Natural killer cell (primary cell): ENCODE data around the gene ILKAP. TPM values are rescaled to one million over a fixed set of nuclear protein-coding genes. Genes with fewer than 3 reads are reported as not detected.

Source experiments
- ATAC-seq, 3 donors: fragments of 150-1000 bp in 2 of 3; fragments of 200-7000 bp in 1 of 3; cut with Tn5 transposase; 1 replicate in 1 of 3; 2 replicates in 2 of 3; pipeline ENCODE4 v1.10.0; 2021; ENCODE audit warnings: mild to moderate bottlenecking in 2 of 3, moderate library complexity in 2 of 3
- DNase-seq, 2 donors: peaks; one replicate each; pipeline versions ENCODE4 v3.0.0 to v3.0.0-alpha.2; 2013 to 2021; ENCODE audit warnings: mixed read lengths in 1 of 2
- H3K27ac ChIP-seq: one replicate; pipeline ENCODE4 v1.5.1; 2013; ENCODE audit warnings: mild to moderate bottlenecking, low read length
- H3K27me3 ChIP-seq: one replicate; pipeline ENCODE4 v1.6.1; 2013; ENCODE audit warnings: low read length; ENCODE audit not compliant: control insufficient read depth, insufficient read depth
- H3K36me3 ChIP-seq: one replicate; pipeline ENCODE4 v1.6.1; 2013; ENCODE audit warnings: low read length; ENCODE audit not compliant: control insufficient read depth, insufficient read depth
- H3K4me1 ChIP-seq: one replicate; pipeline ENCODE4 v1.6.1; 2013; ENCODE audit warnings: low read length; ENCODE audit not compliant: control insufficient read depth, insufficient read depth
- H3K4me3 ChIP-seq: one replicate; pipeline ENCODE4 v1.5.1; 2013; ENCODE audit warnings: low read length
- H3K9me3 ChIP-seq: one replicate; pipeline ENCODE4 v1.6.1; 2013; ENCODE audit warnings: low read length; ENCODE audit not compliant: control insufficient read depth, insufficient read depth
- H3K27ac Mint-ChIP-seq, 2 donors: one replicate each; pipeline ENCODE4 v1.8.0; 2022; ENCODE audit warnings: mild to moderate bottlenecking in 2 of 2, mixed read lengths in 2 of 2, moderate library complexity in 1 of 2
- H3K27me3 Mint-ChIP-seq, 2 donors: one replicate each; pipeline ENCODE4 v1.8.0; 2022; ENCODE audit warnings: low read depth in 2 of 2, mixed read lengths in 2 of 2
- H3K36me3 Mint-ChIP-seq: one replicate; pipeline ENCODE4 v1.8.0; 2022; ENCODE audit warnings: mixed read lengths
- H3K4me1 Mint-ChIP-seq, 2 donors: one replicate each; pipeline ENCODE4 v1.8.0; 2022; ENCODE audit warnings: mixed read lengths in 2 of 2
- H3K4me3 Mint-ChIP-seq: one replicate; pipeline ENCODE4 v1.8.0; 2022; ENCODE audit warnings: mild to moderate bottlenecking, moderate library complexity, mixed read lengths
- H3K9me3 Mint-ChIP-seq, 2 donors: one replicate each; pipeline ENCODE4 v1.8.0; 2022; ENCODE audit warnings: mixed read lengths in 2 of 2
- WGBS: methylation state at CpG from one replicate; pipeline ENCODE4 v1.1.7; 2013; ENCODE audit warnings: missing lambda C conversion rate; ENCODE audit not compliant: insufficient coverage; 5-methylcytosine and 5-hydroxymethylcytosine counted together
- intact Hi-C: fragments of 100-400 bp; cut with micrococcal nuclease; formaldehyde crosslinking; loops from one replicate; pipeline ENCODE4 v1.14.2; 2022
- total RNA-seq, 4 donors: library from RNA; stranded (reverse); fragments of 120-200 nt in 1 of 4; gene quantifications; one replicate each; pipeline versions ENCODE4 v1.2.3 to v1.2.4, GENCODE V29; 2013 to 2022
- TF ChIP-seq, protein P1 (sequence below): fragments of 200-600 bp; IDR thresholded peaks from one replicate; pipeline ENCODE4 v1.8.0; 2022; ENCODE audit warnings: antibody characterized with exemption

ILKAP gene
- total RNA-seq, 3 donors from 2014 or later (not counting 1 experiment from before 2014, with no cell fraction given): 146 to 200 (median 183) TPM

DNA sequence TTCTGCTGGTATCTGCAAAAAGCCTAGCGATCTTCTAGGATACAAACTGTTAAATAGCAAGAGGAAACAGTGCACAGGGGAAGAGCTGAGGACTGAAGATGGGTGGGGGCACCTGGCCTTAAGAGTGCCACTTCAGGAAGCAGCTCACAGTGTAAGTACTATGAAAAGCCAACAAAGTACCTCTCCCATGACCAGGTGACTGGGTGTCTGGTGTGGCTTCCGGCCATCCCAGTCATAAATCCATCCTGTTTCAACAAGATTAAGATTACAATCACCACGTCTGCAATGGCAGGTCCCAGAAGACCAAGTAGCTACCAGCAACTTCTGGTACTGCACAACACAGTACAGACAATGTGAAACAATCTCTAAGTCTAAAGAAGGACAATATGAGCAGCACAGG lies 28.8 kb downstream of the ILKAP start:
- Histone ChIP-seq H3K27ac (no peak overlapping the region), H3K36me3 (peaks cover 77% of the 10 kb centered on the region), H3K27me3 (no peaks in the 10 kb centered on the region), H3K4me3 (no peak overlapping the region), H3K4me1 (peaks cover 22% of the 10 kb centered on the region), H3K9me3 (no peaks in the 10 kb centered on the region)
- TF ChIP-seq, protein P1, sequence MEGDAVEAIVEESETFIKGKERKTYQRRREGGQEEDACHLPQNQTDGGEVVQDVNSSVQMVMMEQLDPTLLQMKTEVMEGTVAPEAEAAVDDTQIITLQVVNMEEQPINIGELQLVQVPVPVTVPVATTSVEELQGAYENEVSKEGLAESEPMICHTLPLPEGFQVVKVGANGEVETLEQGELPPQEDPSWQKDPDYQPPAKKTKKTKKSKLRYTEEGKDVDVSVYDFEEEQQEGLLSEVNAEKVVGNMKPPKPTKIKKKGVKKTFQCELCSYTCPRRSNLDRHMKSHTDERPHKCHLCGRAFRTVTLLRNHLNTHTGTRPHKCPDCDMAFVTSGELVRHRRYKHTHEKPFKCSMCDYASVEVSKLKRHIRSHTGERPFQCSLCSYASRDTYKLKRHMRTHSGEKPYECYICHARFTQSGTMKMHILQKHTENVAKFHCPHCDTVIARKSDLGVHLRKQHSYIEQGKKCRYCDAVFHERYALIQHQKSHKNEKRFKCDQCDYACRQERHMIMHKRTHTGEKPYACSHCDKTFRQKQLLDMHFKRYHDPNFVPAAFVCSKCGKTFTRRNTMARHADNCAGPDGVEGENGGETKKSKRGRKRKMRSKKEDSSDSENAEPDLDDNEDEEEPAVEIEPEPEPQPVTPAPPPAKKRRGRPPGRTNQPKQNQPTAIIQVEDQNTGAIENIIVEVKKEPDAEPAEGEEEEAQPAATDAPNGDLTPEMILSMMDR: no peak
- intact Hi-C loops: no loop called here
- no peaks in the 10 kb centered on the region for H3K9me3 Mint-ChIP-seq
- WGBS: 91% methylated on average over 3 of the region's 3 CpGs
- peaks cover 9% of the 10 kb centered on the region for H3K36me3 Mint-ChIP-seq
- H3K27me3 Mint-ChIP-seq: no peaks in the 10 kb centered on the region
- no peak overlapping the region for H3K4me3 Mint-ChIP-seq
- peaks cover 35 to 44% of the 10 kb centered on the region in 2 donors for H3K4me1 Mint-ChIP-seq
- DNase-seq (no peak), ATAC-seq (no peak)
- H3K27ac Mint-ChIP-seq: peak overlapping the region in 1 of 2 donors; percentile 93

DNA sequence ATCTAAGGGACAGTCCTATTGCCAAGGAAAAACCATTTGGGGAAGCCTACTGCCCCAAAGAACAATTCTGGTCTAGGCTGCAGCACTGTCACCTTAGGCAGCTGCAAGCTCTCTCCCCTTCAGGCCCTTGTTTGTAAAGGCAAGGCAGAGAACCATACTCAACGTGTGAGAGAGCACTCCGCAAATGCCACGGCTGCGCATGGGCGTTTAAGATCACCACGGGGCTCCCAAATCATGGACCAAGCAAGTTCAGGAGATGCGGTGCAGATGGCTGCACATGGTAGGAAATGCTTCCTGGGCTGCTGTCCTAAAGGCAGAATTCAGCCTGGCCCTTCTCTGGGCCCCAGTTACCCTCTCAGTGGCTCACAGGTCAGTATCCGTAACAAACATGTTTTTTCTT lies 29.2 kb downstream of the ILKAP start:
- no peak for DNase-seq
- no peak overlapping the region for H3K27ac ChIP-seq
- H3K4me3 Mint-ChIP-seq: no peak overlapping the region
- H3K27me3 Mint-ChIP-seq: no peaks in the 10 kb centered on the region
- H3K27me3 ChIP-seq: no peaks in the 10 kb centered on the region
- H3K27ac Mint-ChIP-seq: peak overlapping the region in 1 of 2 donors; percentile 93
- H3K4me1 Mint-ChIP-seq: peaks cover 38 to 48% of the 10 kb centered on the region in 2 donors
- no peaks in the 10 kb centered on the region for H3K9me3 ChIP-seq
- ATAC-seq: no peak
- TF ChIP-seq, protein P1: no peak
- WGBS: 96% methylated on average over 8 of the region's 8 CpGs
- peaks cover 23% of the 10 kb centered on the region for H3K4me1 ChIP-seq
- intact Hi-C loops: no loop called here
- H3K36me3 ChIP-seq: peaks cover 76% of the 10 kb centered on the region
- H3K9me3 Mint-ChIP-seq: no peaks in the 10 kb centered on the region
- H3K36me3 Mint-ChIP-seq: peaks cover 9% of the 10 kb centered on the region
- H3K4me3 ChIP-seq: no peak overlapping the region

DNA sequence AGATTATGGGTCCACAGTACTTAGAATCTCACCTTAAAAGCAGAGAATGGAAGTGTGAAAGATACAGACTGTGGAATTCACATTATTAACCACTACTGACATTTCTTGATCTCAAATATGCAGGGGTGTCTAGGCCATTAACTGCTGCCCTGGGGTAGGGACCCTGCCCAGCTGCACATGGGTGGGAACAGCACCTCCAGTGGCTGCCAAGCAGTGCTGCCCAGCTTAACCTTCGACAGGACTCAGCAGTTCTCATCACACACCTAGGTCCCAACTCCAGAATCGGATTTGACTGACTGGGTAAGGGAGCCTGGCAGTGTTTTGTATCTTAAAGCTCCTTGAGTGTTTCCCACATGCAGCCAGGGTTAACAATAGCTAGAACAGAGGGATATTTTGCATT lies 29.8 kb downstream of the ILKAP start:
- ATAC-seq (no peak), DNase-seq (no peak)
- H3K4me3 ChIP-seq: no peak overlapping the region
- H3K27me3 Mint-ChIP-seq: no peaks in the 10 kb centered on the region
- intact Hi-C loops: no loop called here
- peaks cover 38 to 54% of the 10 kb centered on the region in 2 donors for H3K4me1 Mint-ChIP-seq
- WGBS: 100% methylated on average over 2 of the region's 2 CpGs
- peak overlapping the region; percentile 5 for H3K27ac ChIP-seq
- no peaks in the 10 kb centered on the region for H3K27me3 ChIP-seq
- no peaks in the 10 kb centered on the region for H3K9me3 Mint-ChIP-seq
- peaks cover 75% of the 10 kb centered on the region for H3K36me3 ChIP-seq
- no peaks in the 10 kb centered on the region for H3K9me3 ChIP-seq
- peaks cover 3% of the 10 kb centered on the region for H3K36me3 Mint-ChIP-seq
- H3K4me1 ChIP-seq: peaks cover 23% of the 10 kb centered on the region
- H3K4me3 Mint-ChIP-seq: peak overlapping the region; percentile 42
- peak overlapping the region; percentile 83 to 93 for H3K27ac Mint-ChIP-seq
- TF ChIP-seq, protein P1: no peak

DNA sequence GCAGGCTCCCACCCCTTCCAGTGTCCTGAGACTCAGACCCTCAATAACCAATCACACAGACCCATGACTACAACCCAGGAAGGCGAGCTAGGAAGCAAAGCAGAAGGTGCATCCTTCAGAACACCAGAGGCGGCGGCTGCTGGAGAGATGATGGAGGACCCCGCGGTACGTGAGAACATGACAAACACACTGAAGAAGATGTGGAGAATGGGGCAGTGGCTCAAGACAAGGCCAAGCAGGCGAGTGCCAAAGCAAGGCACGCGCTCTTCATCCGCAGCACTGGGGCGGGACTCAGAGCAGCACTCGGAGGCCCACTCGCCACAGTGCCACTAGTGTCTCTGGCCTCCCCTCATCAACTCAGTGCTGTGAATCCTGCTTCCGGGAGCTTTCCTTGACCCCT lies 31.1 kb downstream of the ILKAP start:
- Mint-ChIP-seq H3K27ac (peak overlapping the region; percentile 83 to 93), H3K36me3 (no peaks in the 10 kb centered on the region), H3K4me3 (peak overlapping the region; percentile 67), H3K27me3 (no peaks in the 10 kb centered on the region), H3K4me1 (peaks cover 38 to 61% of the 10 kb centered on the region in 2 donors), H3K9me3 (no peaks in the 10 kb centered on the region)
- no peak for DNase-seq
- 90% methylated on average over 14 of the region's 14 CpGs for whole genome bisulfite sequencing
- no peak for ATAC-seq
- Histone ChIP-seq H3K27ac (peak overlapping the region; percentile 73), H3K36me3 (peaks cover 72% of the 10 kb centered on the region), H3K27me3 (no peaks in the 10 kb centered on the region), H3K4me1 (peaks cover 23% of the 10 kb centered on the region), H3K9me3 (no peaks in the 10 kb centered on the region), H3K4me3 (no peak overlapping the region)
- TF ChIP-seq, protein P1: no peak
- intact Hi-C loops: no loop called here
